GM13977 (cell line): Measurements from ENCODE around the gene SMURF2.

Experiments used
- DNase-seq: peaks from one replicate; pipeline ENCODE4 v3.0.0; 2012; ENCODE audit warnings: low spot score
- CTCF ChIP-seq: IDR thresholded peaks from 2 replicates; pipeline ENCODE4 v1.5.1; 2012; ENCODE audit warnings: mild to moderate bottlenecking, control low read depth; ENCODE audit not compliant: insufficient read depth; ENCODE audit errors: extremely low read depth, missing control alignments
- in situ Hi-C: fragments of 300-500 bp; cut with MboI; formaldehyde crosslinking; loops from one replicate; pipeline ENCODE4 v1.12.0; 2022; ENCODE audit warnings: low sequenced_read_pairs, low pct_unique_long_range_greater_than_20kb, mixed read lengths, inconsistent platforms; ENCODE audit not compliant: unreplicated experiment

SMURF2 gene

DNA sequence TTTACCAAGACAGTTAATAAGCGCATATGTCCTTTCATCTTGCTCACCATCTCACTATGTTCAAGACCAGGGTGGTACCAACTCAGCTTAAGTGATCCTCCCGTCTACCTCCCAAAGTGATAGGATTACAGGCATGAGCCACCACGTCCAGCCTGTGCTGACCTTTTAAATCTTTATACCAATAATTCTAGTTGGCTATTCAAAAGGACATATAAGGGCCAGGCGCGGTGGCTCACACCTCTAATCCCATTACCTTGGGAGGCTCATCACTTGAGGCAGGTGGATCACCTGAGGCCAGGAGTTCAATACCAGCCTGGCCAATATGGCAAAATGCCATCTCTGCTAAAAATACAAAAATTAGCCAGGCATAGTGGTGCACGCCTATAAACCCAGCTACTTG, 152.9 kb downstream of the SMURF2 start:
- TF ChIP-seq CTCF: no peak
- in situ Hi-C loops: no loop called here
- no peak for DNase-seq

- in situ Hi-C loops: no loop called here
- DNase-seq: no peak
- TF ChIP-seq CTCF: no peak
Observed at GRCh38 chr17:64508683-64509082, 153.4 kb downstream of the SMURF2 start.

GRCh38 chr17:64507413-64507782, 154.7 kb downstream of the SMURF2 start:
- TF ChIP-seq CTCF: peak; percentile 59
- in situ Hi-C loops: no loop called here
- DNase-seq: peak; percentile 72

- no peak for TF ChIP-seq CTCF
- DNase-seq: peak; percentile 93
- in situ Hi-C loops: no loop called here
Observed at GRCh38 chr17:64506576-64507412, 155.3 kb downstream of the SMURF2 start, which contains the start of gene CEP95. CEP95 (plus strand) TSS chr17:64506977; CDS start chr17:64507098, 121 bp downstream.

DNA sequence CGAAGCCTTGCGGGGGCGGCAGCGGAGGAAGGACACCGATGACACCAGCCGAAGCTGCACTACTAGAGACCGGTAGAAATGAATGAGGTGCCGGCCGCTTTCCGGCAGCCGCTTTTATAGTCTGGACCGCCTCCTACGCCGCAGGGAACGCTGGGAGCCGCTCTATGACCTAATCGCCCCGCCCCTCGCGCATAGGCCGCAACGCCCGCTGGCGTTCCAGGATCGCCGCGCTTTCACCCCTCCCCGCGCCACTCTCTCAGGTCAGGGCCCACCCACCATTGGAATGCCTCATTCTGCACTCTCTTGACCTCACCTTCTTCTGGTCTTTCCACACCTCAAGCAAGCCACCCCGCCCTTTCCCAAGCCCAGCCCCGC, 155.9 kb downstream of the SMURF2 start, which contains the start of gene DDX5:
TSS of gene DDX5 (minus strand) at position 89 of the 375 bp plus-strand sequence. CDS start 170 bp downstream, outside the sequence.
- in situ Hi-C loops: no loop called here
- peak; percentile 95 for DNase-seq
- TF ChIP-seq CTCF: no peak

GRCh38 chr17:64505340-64506200, 156.5 kb downstream of the SMURF2 start:
- no peak for TF ChIP-seq CTCF
- DNase-seq: peak; percentile 84
- in situ Hi-C loops: no loop called here
